Mesendoderm (in vitro differentiated cells): ENCODE data around the gene SECISBP2.

Experiments used
- DNase-seq: peaks from one replicate; pipeline ENCODE4 v3.0.0; 2013
- H2AK5ac ChIP-seq: 2 replicates; pipeline ENCODE4 v1.6.1; 2013; ENCODE audit warnings: low read length, inconsistent platforms
- H2BK120ac ChIP-seq: 2 replicates; pipeline ENCODE4 v1.6.1; 2013; ENCODE audit warnings: low read depth, mild to moderate bottlenecking, low read length, moderate library complexity, mixed read lengths
- H2BK15ac ChIP-seq: replicated peaks from 2 replicates; pipeline ENCODE4 v1.6.1; 2013; ENCODE audit warnings: low read depth, mild to moderate bottlenecking, moderate library complexity
- H2BK5ac ChIP-seq: 2 replicates; pipeline ENCODE4 v1.6.1; 2013; ENCODE audit warnings: low read length, inconsistent platforms
- H3K18ac ChIP-seq: 2 replicates; pipeline ENCODE4 v1.6.1; 2013; ENCODE audit warnings: mild to moderate bottlenecking, low read length, mixed read lengths
- H3K23ac ChIP-seq: one replicate; pipeline ENCODE4 v1.6.1; 2013; ENCODE audit warnings: low read length
- H3K27ac ChIP-seq: 2 replicates; pipeline ENCODE4 v1.5.1; 2013; ENCODE audit warnings: low read depth, mild to moderate bottlenecking, inconsistent platforms, low read length, moderate library complexity
- H3K27me3 ChIP-seq: 2 replicates; pipeline ENCODE4 v1.6.1; 2013; ENCODE audit warnings: low read length, control low read depth, mild to moderate bottlenecking, inconsistent platforms; ENCODE audit not compliant: insufficient read depth, poor library complexity
- H3K36me3 ChIP-seq: 2 replicates; pipeline ENCODE4 v1.6.1; 2013; ENCODE audit warnings: low read length, inconsistent platforms; ENCODE audit not compliant: control insufficient read depth, insufficient read depth
- H3K4ac ChIP-seq: one replicate; pipeline ENCODE4 v1.6.1; 2013; ENCODE audit warnings: low read depth, mild to moderate bottlenecking, low read length, moderate library complexity
- H3K4me1 ChIP-seq: 2 replicates; pipeline ENCODE4 v1.6.1; 2013; ENCODE audit warnings: low read depth, low read length, inconsistent platforms; ENCODE audit not compliant: control insufficient read depth
- H3K4me2 ChIP-seq: 2 replicates; pipeline ENCODE4 v1.6.1; 2013; ENCODE audit warnings: low read length
- H3K4me3 ChIP-seq: 2 replicates; pipeline ENCODE4 v1.5.1; 2013; ENCODE audit warnings: mild to moderate bottlenecking, low read length
- H3K56ac ChIP-seq: one replicate; pipeline ENCODE4 v1.6.1; 2013; ENCODE audit warnings: low read length
- H3K79me1 ChIP-seq: 2 replicates; pipeline ENCODE4 v1.6.1; 2013; ENCODE audit warnings: low read length, inconsistent platforms
- H3K79me2 ChIP-seq: 2 replicates; pipeline ENCODE4 v1.6.1; 2013; ENCODE audit warnings: mild to moderate bottlenecking, low read length; ENCODE audit not compliant: control insufficient read depth, insufficient read depth
- H3K9ac ChIP-seq: 2 replicates; pipeline ENCODE4 v1.6.1; 2013; ENCODE audit warnings: low read length, inconsistent platforms
- H4K5ac ChIP-seq: one replicate; pipeline ENCODE4 v1.6.1; 2013; ENCODE audit warnings: low read length
- H4K8ac ChIP-seq: one replicate; pipeline ENCODE4 v1.6.1; 2013; ENCODE audit warnings: low read depth, mild to moderate bottlenecking, control low read depth, low read length, moderate library complexity
- WGBS: extraction: QIAGEN DNeasy Blood & Tissue Kit; methylation state at CpG from one replicate; pipeline ENCODE4 v1.1.7; 2013; ENCODE audit warnings: low lambda C conversion rate, missing lambda C conversion rate; ENCODE audit not compliant: insufficient coverage; ENCODE audit errors: extremely low coverage; 5-methylcytosine and 5-hydroxymethylcytosine counted together

Gene SECISBP2

DNA sequence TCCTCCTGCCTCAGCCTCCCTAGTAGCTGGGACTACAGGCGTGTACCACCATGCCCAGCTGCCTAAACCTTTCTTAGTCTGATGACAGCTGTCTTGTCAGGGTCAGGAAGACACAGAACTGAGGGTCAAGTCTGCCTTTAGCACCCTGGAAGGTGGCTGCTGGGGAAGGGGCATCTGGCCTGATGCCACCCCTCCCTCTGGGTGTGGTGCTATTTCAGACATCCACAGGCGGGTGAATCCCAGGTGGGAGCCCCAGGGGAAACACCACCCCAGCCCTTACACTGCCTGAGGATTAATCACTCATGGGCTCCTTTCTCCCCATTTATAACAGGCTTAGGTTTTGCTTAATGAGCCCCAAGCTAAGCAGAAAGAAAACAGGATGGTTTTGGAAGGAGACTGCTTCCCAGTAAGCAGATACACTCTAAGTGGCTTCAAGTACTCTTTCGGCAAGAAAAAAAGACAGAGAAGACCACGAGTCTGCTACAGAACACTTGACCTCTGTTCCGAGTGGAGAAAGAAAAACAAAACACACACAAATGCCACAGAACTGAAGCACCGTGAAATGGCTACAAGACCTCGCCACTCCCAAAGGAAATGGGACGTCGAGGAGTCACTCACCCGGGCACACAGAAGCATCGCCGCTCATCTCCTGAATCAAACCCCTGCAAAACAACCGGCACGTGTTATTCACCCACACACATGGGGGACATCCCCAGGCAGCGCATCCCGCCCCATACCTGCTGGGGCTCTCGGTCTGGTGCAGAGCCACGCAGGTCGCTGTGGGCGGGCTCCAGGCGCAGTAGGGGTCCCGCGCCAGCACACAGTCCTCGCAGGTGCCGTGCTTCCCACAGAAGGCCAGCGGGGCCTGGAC is 62.4 kb downstream of the SECISBP2 start:
- no CpG with 5 or more reads among the region's 26 CpGs for WGBS
- H2BK120ac ChIP-seq = no peak overlapping the region
- no peak overlapping the region for H2BK5ac ChIP-seq

DNA sequence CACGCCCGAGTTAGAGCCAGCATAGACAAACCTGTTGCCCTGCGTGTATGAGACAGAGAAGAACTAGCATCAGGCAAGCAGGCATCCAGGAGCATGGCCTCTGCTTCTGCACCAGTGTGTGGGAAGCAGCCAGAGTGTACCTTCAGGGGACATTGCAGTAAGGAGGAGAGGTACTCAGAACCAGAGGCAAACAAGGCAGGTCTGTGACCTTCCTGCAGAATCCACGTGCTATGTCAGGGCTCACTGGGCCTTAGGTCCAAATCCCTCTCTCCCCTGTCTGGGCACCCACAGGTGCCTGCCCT is 63.0 kb downstream of the SECISBP2 start:
- H3K9ac ChIP-seq = no peak overlapping the region
- H4K8ac ChIP-seq = no peak overlapping the region
- no peak overlapping the region for H3K4me2 ChIP-seq
- no peak overlapping the region for H2AK5ac ChIP-seq
- no peak overlapping the region for H3K18ac ChIP-seq
- no peaks in the 10 kb centered on the region for H3K4me1 ChIP-seq
- no peak overlapping the region for H2BK15ac ChIP-seq
- no peak overlapping the region for H3K23ac ChIP-seq
- H3K36me3 ChIP-seq = no peaks in the 10 kb centered on the region
- H3K27me3 ChIP-seq = no peaks in the 10 kb centered on the region
- H2BK120ac ChIP-seq = no peak overlapping the region
- H3K79me2 ChIP-seq = no peaks in the 10 kb centered on the region
- no peak overlapping the region for H3K56ac ChIP-seq
- H4K5ac ChIP-seq = no peak overlapping the region
- DNase-seq = no peak
- WGBS = no CpG with 5 or more reads among the region's 4 CpGs
- H3K79me1 ChIP-seq = no peaks in the 10 kb centered on the region
- no peak overlapping the region for H3K27ac ChIP-seq
- no peak overlapping the region for H2BK5ac ChIP-seq
- no peak overlapping the region for H3K4me3 ChIP-seq
- no peak overlapping the region for H3K4ac ChIP-seq

More for the DNA sequence above, 62.4 kb downstream of the SECISBP2 start:
- Histone ChIP-seq H3K79me1 (no peaks in the 10 kb centered on the region), H3K4me3 (no peak overlapping the region), H3K79me2 (no peaks in the 10 kb centered on the region), H3K4ac (no peak overlapping the region), H3K27ac (no peak overlapping the region), H4K8ac (no peak overlapping the region), H2BK15ac (no peak overlapping the region), H3K18ac (no peak overlapping the region), H3K27me3 (no peaks in the 10 kb centered on the region), H3K4me2 (no peak overlapping the region), H4K5ac (no peak overlapping the region), H3K23ac (no peak overlapping the region), H3K36me3 (no peaks in the 10 kb centered on the region), H3K4me1 (no peaks in the 10 kb centered on the region), H3K56ac (no peak overlapping the region), H3K9ac (no peak overlapping the region), H2AK5ac (no peak overlapping the region)
- no peak for DNase-seq

DNA sequence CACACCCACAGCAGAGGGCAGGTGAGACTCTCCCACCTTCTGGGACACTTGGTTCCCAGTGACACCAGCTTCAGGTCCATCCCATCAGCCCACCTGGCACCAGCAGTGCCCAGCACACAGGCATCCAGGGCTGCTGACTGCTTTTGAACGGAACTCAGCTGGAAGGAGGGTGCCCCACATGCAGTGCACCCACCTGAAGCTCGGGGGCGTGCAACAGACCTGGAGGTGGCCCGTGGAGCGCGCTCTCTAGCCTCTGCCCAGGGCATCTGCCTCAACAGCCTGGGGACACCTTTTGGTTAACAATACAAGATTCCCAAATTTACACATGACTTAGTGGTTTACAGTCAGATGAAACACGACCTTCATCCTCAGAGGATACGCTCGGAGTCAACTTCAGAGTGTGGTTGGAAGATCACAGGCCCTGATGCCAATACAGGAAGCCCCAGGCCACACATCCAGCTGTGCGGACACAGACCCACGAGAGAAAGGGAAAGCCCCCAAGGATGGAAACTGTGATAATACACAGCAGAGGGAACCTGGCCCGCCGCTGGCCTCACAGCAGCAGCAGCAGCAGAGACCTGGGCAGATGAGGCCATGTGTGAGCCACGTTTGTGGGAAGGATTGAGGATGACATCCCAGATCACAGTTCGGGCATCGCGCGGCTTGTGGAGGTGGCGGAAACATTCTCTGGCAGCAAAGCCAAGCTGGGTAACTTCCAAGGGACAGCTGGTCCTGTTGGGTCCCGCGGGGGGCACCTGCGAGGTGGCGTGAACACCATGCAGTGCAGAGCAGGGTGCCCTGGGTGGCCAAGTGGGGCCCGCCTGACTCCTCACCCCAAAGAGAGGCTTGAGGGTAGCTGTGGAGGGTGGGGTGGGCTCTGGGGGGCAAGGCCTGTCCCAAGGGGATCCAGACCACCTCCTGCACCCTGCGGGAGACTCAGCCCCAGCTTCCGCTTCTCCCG is 64.0 kb downstream of the SECISBP2 start:
- Histone ChIP-seq H4K8ac (no peak overlapping the region), H3K4ac (no peak overlapping the region), H3K79me1 (no peaks in the 10 kb centered on the region), H3K27me3 (no peaks in the 10 kb centered on the region), H3K36me3 (no peaks in the 10 kb centered on the region), H3K9ac (no peak overlapping the region), H2BK120ac (no peak overlapping the region), H2BK15ac (no peak overlapping the region), H3K56ac (no peak overlapping the region), H3K4me1 (no peaks in the 10 kb centered on the region), H3K23ac (no peak overlapping the region), H3K4me3 (no peak overlapping the region), H3K18ac (no peak overlapping the region), H3K27ac (no peak overlapping the region), H4K5ac (no peak overlapping the region), H2AK5ac (no peak overlapping the region), H3K79me2 (no peaks in the 10 kb centered on the region), H2BK5ac (no peak overlapping the region), H3K4me2 (no peak overlapping the region)
- no CpG with 5 or more reads among the region's 27 CpGs for WGBS
- DNase-seq = no peak

DNA sequence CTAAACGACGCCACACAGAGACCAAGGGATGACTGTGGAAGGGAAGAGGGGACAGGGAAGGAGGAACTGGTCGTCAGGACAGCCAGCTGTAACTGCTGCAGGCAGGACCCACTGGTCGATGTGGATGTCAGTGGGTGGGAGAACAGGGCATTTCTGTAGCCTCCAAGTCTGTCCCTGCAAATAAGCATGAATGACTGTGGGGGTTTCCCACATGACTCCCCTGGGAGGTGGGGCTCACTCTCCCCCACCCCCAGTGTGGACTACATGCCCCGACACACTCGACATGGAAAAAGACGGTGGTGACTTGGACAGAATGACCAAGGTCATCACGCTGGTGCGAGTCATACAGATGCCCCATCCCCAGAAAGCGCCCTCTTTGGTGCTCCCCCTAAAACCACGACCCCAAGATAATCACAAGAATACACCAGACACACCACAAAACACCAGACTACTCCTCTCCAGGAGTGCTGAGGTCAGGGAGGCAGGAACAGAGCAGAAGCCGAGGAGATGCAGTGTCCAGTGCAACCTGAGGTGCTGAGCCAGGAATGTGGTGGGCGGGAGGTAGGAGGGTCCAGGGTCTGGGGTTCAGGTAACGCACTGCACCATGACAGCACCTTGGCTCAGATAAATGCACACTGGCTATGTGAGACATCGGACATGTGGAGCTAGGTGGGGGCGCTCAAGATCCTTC is 64.9 kb downstream of the SECISBP2 start:
- Histone ChIP-seq H3K4me1 (no peaks in the 10 kb centered on the region), H4K8ac (no peak overlapping the region), H3K79me1 (no peaks in the 10 kb centered on the region), H3K4me2 (no peak overlapping the region), H3K56ac (no peak overlapping the region), H3K27me3 (no peaks in the 10 kb centered on the region), H4K5ac (no peak overlapping the region), H2AK5ac (no peak overlapping the region), H3K27ac (no peak overlapping the region), H2BK15ac (no peak overlapping the region), H3K4me3 (no peak overlapping the region), H2BK5ac (no peak overlapping the region), H3K79me2 (no peaks in the 10 kb centered on the region), H3K4ac (no peak overlapping the region), H2BK120ac (no peak overlapping the region), H3K23ac (no peak overlapping the region), H3K9ac (no peak overlapping the region), H3K18ac (no peak overlapping the region), H3K36me3 (no peaks in the 10 kb centered on the region)
- WGBS = no CpG with 5 or more reads among the region's 16 CpGs
- no peak for DNase-seq

DNA sequence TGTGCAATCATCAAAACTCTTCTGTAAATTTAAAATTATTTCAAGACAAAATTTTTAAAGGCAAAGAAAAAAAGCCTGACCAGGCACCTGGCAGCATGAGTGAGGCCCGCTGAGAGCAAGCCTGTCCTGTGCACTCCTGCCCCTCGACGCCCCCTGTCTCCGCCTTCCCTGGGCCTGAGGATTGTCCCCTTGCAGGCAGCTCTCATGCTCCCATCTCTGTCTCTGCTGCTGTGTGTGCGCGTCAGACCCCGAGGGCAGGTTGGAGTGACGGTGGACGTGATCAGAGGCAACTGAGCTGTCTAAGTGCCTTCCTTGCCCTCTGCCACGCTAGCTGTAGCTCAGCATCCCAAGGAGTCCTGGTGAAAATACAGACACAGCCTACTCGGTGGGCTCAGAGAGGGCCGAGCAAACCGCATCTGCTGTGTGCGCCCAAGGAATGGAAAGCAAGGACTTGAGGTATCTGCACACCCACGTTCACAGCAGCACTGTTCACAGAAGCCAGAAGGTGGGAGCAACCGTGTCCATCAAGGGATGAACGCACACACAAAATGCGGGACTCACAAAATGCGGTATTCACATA is 65.5 kb downstream of the SECISBP2 start:
- H3K27ac ChIP-seq = no peak overlapping the region
- H3K4me1 ChIP-seq = no peaks in the 10 kb centered on the region
- H3K27me3 ChIP-seq = no peaks in the 10 kb centered on the region
- H4K8ac ChIP-seq = no peak overlapping the region
- no peak overlapping the region for H3K4ac ChIP-seq
- H2BK120ac ChIP-seq = no peak overlapping the region
- no peak overlapping the region for H2AK5ac ChIP-seq
- H3K9ac ChIP-seq = no peak overlapping the region
- no peak overlapping the region for H3K4me2 ChIP-seq
- H3K79me1 ChIP-seq = no peaks in the 10 kb centered on the region
- no CpG with 5 or more reads among the region's 19 CpGs for WGBS
- no peak overlapping the region for H3K23ac ChIP-seq
- no peak overlapping the region for H4K5ac ChIP-seq
- no peaks in the 10 kb centered on the region for H3K79me2 ChIP-seq
- no peak overlapping the region for H2BK15ac ChIP-seq
- no peak for DNase-seq
- no peak overlapping the region for H3K18ac ChIP-seq
- no peaks in the 10 kb centered on the region for H3K36me3 ChIP-seq
- H3K4me3 ChIP-seq = no peak overlapping the region
- no peak overlapping the region for H2BK5ac ChIP-seq
- H3K56ac ChIP-seq = no peak overlapping the region
